ENCODE results near the gene TSPAN13.

The TSPAN13 gene

DNA sequence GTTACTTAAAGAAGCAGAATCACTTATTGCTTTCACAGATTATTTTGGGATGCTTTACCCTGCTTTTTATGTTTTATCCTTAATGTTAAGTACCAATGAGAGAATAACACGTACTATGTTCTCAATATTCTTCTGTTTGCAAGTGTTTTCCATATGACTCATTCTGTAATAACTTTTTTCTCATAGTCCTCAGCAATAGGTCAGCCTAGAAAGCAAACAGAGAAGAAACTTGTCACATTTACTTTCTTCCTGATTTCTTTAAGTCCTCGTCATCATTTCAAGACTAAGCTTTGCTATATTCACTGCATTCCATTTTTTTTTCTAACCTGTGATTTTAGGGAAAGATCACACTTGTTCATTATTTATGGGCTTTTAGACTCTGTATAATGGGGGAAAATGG, 58.0 kb downstream of the TSPAN13 start:
- H3K36me3 ChIP-seq (ENCODE audit: insufficient read depth, low read length), result no peaks in the 10 kb centered on the region
- peaks cover 27% of the 10 kb centered on the region for H3K4me1 ChIP-seq (ENCODE audit: insufficient read depth, low read length, severe bottlenecking)
- H3K9me3 ChIP-seq (ENCODE audit: low read length), result no peaks in the 10 kb centered on the region
- H4K20me1 ChIP-seq (ENCODE audit: insufficient read depth, low read length), result no peaks in the 10 kb centered on the region
- no peak overlapping the region for H2AFZ ChIP-seq (ENCODE audit: low read length)
- H3K27ac ChIP-seq (ENCODE audit: low read depth, low read length, poor library complexity, severe bottlenecking), result no peak overlapping the region
- H3K27me3 ChIP-seq (ENCODE audit: insufficient read depth, low read length), result no peaks in the 10 kb centered on the region
- no peaks in the 10 kb centered on the region for H3K9me2 ChIP-seq (ENCODE audit: low read depth, low read length)
- H3F3A ChIP-seq (ENCODE audit: insufficient read depth, low read length), result no peaks in the 10 kb centered on the region
- no peak overlapping the region for H3K4me2 ChIP-seq (ENCODE audit: low read length)
- H3K9ac ChIP-seq (ENCODE audit: low read length), result no peak overlapping the region
- TF ChIP-seq, protein P1, sequence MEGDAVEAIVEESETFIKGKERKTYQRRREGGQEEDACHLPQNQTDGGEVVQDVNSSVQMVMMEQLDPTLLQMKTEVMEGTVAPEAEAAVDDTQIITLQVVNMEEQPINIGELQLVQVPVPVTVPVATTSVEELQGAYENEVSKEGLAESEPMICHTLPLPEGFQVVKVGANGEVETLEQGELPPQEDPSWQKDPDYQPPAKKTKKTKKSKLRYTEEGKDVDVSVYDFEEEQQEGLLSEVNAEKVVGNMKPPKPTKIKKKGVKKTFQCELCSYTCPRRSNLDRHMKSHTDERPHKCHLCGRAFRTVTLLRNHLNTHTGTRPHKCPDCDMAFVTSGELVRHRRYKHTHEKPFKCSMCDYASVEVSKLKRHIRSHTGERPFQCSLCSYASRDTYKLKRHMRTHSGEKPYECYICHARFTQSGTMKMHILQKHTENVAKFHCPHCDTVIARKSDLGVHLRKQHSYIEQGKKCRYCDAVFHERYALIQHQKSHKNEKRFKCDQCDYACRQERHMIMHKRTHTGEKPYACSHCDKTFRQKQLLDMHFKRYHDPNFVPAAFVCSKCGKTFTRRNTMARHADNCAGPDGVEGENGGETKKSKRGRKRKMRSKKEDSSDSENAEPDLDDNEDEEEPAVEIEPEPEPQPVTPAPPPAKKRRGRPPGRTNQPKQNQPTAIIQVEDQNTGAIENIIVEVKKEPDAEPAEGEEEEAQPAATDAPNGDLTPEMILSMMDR (IDR thresholded peaks at IDR 0.05; ENCODE audit: low read length), result no peak
- no peak for TF ChIP-seq EZH2 (IDR thresholded peaks at IDR 0.05; ENCODE audit: borderline replicate concordance, low read length)
- H3K79me2 ChIP-seq (ENCODE audit: insufficient read depth, low read length), result no peaks in the 10 kb centered on the region
- H3K4me3 ChIP-seq (ENCODE audit: low read depth, low read length, poor library complexity, severe bottlenecking), result no peak overlapping the region

DNA sequence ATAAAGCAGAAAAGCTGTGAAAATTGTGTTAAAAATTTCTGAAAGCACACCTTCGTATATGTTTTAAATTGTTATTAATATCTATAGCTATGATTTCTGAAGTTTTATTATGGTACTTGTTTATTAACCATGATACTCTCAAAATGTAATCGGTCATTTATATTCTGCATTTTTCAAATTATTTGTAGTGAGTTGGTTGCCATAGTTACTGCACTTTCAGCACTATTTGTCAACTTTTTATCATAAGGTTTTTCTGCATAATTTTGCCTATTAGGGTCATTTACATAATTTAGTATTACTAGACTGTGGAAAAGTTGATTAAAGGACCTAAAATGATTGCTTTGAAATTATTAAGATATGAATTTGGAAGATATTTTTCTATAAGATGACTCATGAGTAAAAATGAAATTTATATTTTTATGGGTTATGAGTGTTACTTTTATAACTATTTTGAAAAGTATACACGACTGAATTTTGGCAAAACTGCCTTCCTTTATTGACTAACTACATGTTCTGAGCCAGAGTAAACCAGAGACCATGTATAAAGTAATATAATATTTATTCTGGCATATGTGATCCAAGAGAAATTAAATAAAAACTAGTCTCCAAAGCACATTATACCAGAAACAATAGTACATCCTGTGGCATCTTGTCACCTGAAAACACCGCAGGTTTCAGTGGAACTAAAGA, 59.1 kb downstream of the TSPAN13 start:
- no peak overlapping the region for H2AFZ ChIP-seq (ENCODE audit: low read length)
- H3K4me3 ChIP-seq (ENCODE audit: low read depth, low read length, poor library complexity, severe bottlenecking), result no peak overlapping the region
- no peaks in the 10 kb centered on the region for H3F3A ChIP-seq (ENCODE audit: insufficient read depth, low read length)
- H3K9me3 ChIP-seq (ENCODE audit: low read length), result no peaks in the 10 kb centered on the region
- H4K20me1 ChIP-seq (ENCODE audit: insufficient read depth, low read length), result no peaks in the 10 kb centered on the region
- H3K79me2 ChIP-seq (ENCODE audit: insufficient read depth, low read length), result no peaks in the 10 kb centered on the region
- peaks cover 38% of the 10 kb centered on the region for H3K4me1 ChIP-seq (ENCODE audit: insufficient read depth, low read length, severe bottlenecking)
- H3K4me2 ChIP-seq (ENCODE audit: low read length), result no peak overlapping the region
- no peaks in the 10 kb centered on the region for H3K36me3 ChIP-seq (ENCODE audit: insufficient read depth, low read length)
- TF ChIP-seq EZH2 (IDR thresholded peaks at IDR 0.05; ENCODE audit: borderline replicate concordance, low read length), result no peak
- TF ChIP-seq, protein P1 (IDR thresholded peaks at IDR 0.05; ENCODE audit: low read length), result no peak
- H3K9ac ChIP-seq (ENCODE audit: low read length), result no peak overlapping the region
- no peaks in the 10 kb centered on the region for H3K9me2 ChIP-seq (ENCODE audit: low read depth, low read length)
- no peak overlapping the region for H3K27ac ChIP-seq (ENCODE audit: low read depth, low read length, poor library complexity, severe bottlenecking)
- no peaks in the 10 kb centered on the region for H3K27me3 ChIP-seq (ENCODE audit: insufficient read depth, low read length)

DNA sequence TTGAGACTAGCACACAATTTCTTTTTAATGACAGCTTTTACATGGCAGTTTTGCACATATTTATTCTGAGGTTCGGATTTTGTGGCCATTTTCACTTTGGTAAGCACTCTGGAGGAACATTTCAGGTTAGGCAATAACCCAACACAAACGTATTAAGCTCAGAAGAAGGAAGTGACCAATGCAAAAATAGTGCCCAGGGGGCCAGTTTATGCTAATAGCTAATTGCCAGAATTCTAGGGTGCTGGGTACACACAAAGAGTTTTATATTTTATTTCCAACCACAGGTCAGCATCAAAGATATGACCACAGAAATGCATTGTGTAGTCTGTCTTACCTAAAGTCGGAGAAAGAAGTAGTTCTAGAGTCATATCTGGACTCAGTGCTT, 59.7 kb downstream of the TSPAN13 start:
- no peak overlapping the region for H3K4me3 ChIP-seq (ENCODE audit: low read depth, low read length, poor library complexity, severe bottlenecking)
- H3K27ac ChIP-seq (ENCODE audit: low read depth, low read length, poor library complexity, severe bottlenecking), result no peak overlapping the region
- H3K9me3 ChIP-seq (ENCODE audit: low read length), result no peaks in the 10 kb centered on the region
- no peaks in the 10 kb centered on the region for H3K79me2 ChIP-seq (ENCODE audit: insufficient read depth, low read length)
- no peak overlapping the region for H3K9ac ChIP-seq (ENCODE audit: low read length)
- H3K4me2 ChIP-seq (ENCODE audit: low read length), result no peak overlapping the region
- H3K4me1 ChIP-seq (ENCODE audit: insufficient read depth, low read length, severe bottlenecking), result peaks cover 44% of the 10 kb centered on the region
- no peak overlapping the region for H2AFZ ChIP-seq (ENCODE audit: low read length)
- TF ChIP-seq EZH2 (IDR thresholded peaks at IDR 0.05; ENCODE audit: borderline replicate concordance, low read length), result no peak
- TF ChIP-seq, protein P1 (IDR thresholded peaks at IDR 0.05; ENCODE audit: low read length), result no peak
- no peaks in the 10 kb centered on the region for H3K9me2 ChIP-seq (ENCODE audit: low read depth, low read length)
- H3F3A ChIP-seq (ENCODE audit: insufficient read depth, low read length), result no peaks in the 10 kb centered on the region
- no peaks in the 10 kb centered on the region for H3K36me3 ChIP-seq (ENCODE audit: insufficient read depth, low read length)
- H3K27me3 ChIP-seq (ENCODE audit: insufficient read depth, low read length), result no peaks in the 10 kb centered on the region
- no peaks in the 10 kb centered on the region for H4K20me1 ChIP-seq (ENCODE audit: insufficient read depth, low read length)

All from OCI-LY1 (cell line).